Heart right ventricle (tissue), 16 donors: ENCODE results near the gene ENPP7. TPM values are rescaled to one million over a fixed set of nuclear protein-coding genes. Genes with fewer than 3 reads are reported as not detected.
"Not testable (repeated sequence)": the region's sequence is repeated elsewhere in the genome, so short reads cannot be mapped to it uniquely, and the experiment has no call there.

Experiments used
- ATAC-seq, 8 donors: fragments of 200-7000 bp; cut with Tn5 transposase; one replicate each; pipeline ENCODE4 v1.9.1; 2020; ENCODE audit warnings: mild to moderate bottlenecking in 8 of 8, moderate library complexity in 8 of 8, moderate number of reproducible peaks in 1 of 8
- DNase-seq, 2 donors: peaks; one replicate each; pipeline ENCODE4 v3.0.0-alpha.2; 2020
- H3K27ac ChIP-seq, 10 donors: fragments of 200-600 bp; sonication (generic) in 2 of 10; one replicate each; pipeline versions ENCODE4 v1.5.0 to v1.8.0; 2020 to 2022; ENCODE audit warnings: mild to moderate bottlenecking in 3 of 10
- H3K27me3 ChIP-seq, 7 donors: fragments of 200-600 bp; one replicate each; pipeline ENCODE4 v1.8.0; 2021 to 2022; ENCODE audit warnings: mild to moderate bottlenecking in 2 of 7
- H3K36me3 ChIP-seq, 9 donors: fragments of 200-600 bp; sonication (generic) in 1 of 9; one replicate each; pipeline versions ENCODE4 v1.5.0 to v1.8.0; 2020 to 2022; ENCODE audit warnings: mild to moderate bottlenecking in 2 of 9
- H3K4me1 ChIP-seq, 9 donors: fragments of 200-600 bp; sonication (generic) in 1 of 9; one replicate each; pipeline versions ENCODE4 v1.5.0 to v1.8.0; 2020 to 2022; ENCODE audit warnings: mild to moderate bottlenecking in 4 of 9
- H3K4me3 ChIP-seq, 10 donors: fragments of 200-600 bp; sonication (generic) in 2 of 10; one replicate each; pipeline versions ENCODE4 v1.5.0 to v1.8.0; 2020 to 2022; ENCODE audit warnings: mild to moderate bottlenecking in 7 of 10, moderate library complexity in 2 of 10
- H3K9me3 ChIP-seq, 11 donors: fragments of 200-600 bp in 10 of 11; sonication (generic) in 2 of 11; one replicate each; pipeline versions ENCODE4 v1.5.0 to v1.8.0; 2013 to 2022; ENCODE audit warnings: mild to moderate bottlenecking in 2 of 11, control low read depth in 1 of 11, moderate library complexity in 1 of 11
- CTCF ChIP-seq, 9 donors: fragments of 200-600 bp; sonication (generic) in 2 of 9; IDR thresholded peaks; one replicate each; pipeline versions ENCODE4 v1.5.0 to v1.8.0; 2021 to 2022; ENCODE audit warnings: antibody characterized with exemption in 9 of 9, mild to moderate bottlenecking in 5 of 9, moderate library complexity in 1 of 9
- WGBS, 2 donors: extraction: QIAGEN DNeasy Blood & Tissue Kit; methylation state at CpG; one replicate each; pipeline ENCODE4 v1.1.7; 2013; ENCODE audit warnings: inconsistent platforms in 1 of 2; 5-methylcytosine and 5-hydroxymethylcytosine counted together
- intact Hi-C, 10 donors: fragments of 100-400 bp; cut with DNase I; formaldehyde crosslinking; loops; one replicate each; pipeline versions ENCODE4 v1.11.1 to v1.14.2; 2022
- polyA plus RNA-seq, 2 donors: library from polyadenylated mRNA; stranded (reverse); fragments of 200-250 nt; gene quantifications; one replicate each; pipeline ENCODE4 v1.2.3, GENCODE V29; 2013
- total RNA-seq, 10 donors: library from RNA; stranded (reverse); fragmentation: NEBNext Ultra II Directional in 3 of 10; extraction: Animal tissue kit (Norgen Biotek cat#: 25700) in 3 of 10; gene quantifications; one replicate each; pipeline versions ENCODE4 v1.2.1 to v1.2.4, GENCODE V29; 2021 to 2023
- donor health status: Arrhythmogenic right ventricular cardiomyopathy.
- donor health status: ischemic (EF 13 %, LVEDD 7.1; RV severe dilation, severe dysfunction).
- donor health status: healthy with polysubstance abuse.
- donor health status: DM: no; HTN: yes; CAD: no.
- donor health status: DM: no; HTN: no; CAD: no.
- donor health status: ischemic (EF 25% LVEDD 6.9; RV normal size, moderate dysfunction).
- donor health status: ischemic (EF 25% LVEDD 5.7; RV mildly dilated, moderate dysfunction).
- donor health status: healthy.
- donor health status: DM: yes; HTN: yes; CAD: no.
- donor health status: Ischemic cardiomyopathy.
- donor health status: ischemic (EF 35%, LVEDD 5.7; RV mildly dilated, moderate dysfunction).
- donor health status: nonischemic (EF 11% LVEDD 7.7; RV severe dilation, severe dysfunction).
- donor health status: DM: yes; HTN: yes; CAD: no.
- donor health status: PGD.
- donor health status: ischemic (EF 29% LVEDD 5.4; RV normal size, mild dysfunction).
- donor health status: nonischemic (EF 23%, LVEDD 6.1; RV moderate dilation, normal function).

ENPP7 gene
- total and polyA plus RNA-seq, 12 donors, result not detected

GRCh38 chr17:79765708-79766107 lies 35.0 kb downstream of the ENPP7 start:
- H3K9me3 ChIP-seq, result no peaks in the 10 kb centered on the region
- ATAC-seq, result no peak
- intact Hi-C loops, result no loop called here
- H3K27ac ChIP-seq, result no peak overlapping the region
- DNase-seq, result no peak
- H3K36me3 ChIP-seq, result no peaks in the 10 kb centered on the region
- 74 to 77% methylated on average over 3 of the region's 3 CpGs for whole genome bisulfite sequencing, 2 donors
- no peak overlapping the region for H3K4me3 ChIP-seq
- H3K4me1 ChIP-seq, result no peaks in the 10 kb centered on the region
- peaks cover 0 to 25% (median 7%) of the 10 kb centered on the region in 7 donors for H3K27me3 ChIP-seq
- no peak for TF ChIP-seq CTCF (IDR thresholded peaks at IDR 0.05)

GRCh38 chr17:79769570-79770506 lies 39.1 kb downstream of the ENPP7 start:
- ATAC-seq (no peak), DNase-seq (no peak)

GRCh38 chr17:79771276-79771675 lies 40.5 kb downstream of the ENPP7 start:
- 91 to 95% methylated on average over 6 of the region's 6 CpGs for WGBS, 2 donors
- no peak for DNase-seq
- no peak for ATAC-seq
- no peak overlapping the region for H3K4me3 ChIP-seq
- no peaks in the 10 kb centered on the region for H3K9me3 ChIP-seq
- peaks cover 0 to 6% (median under 1%) of the 10 kb centered on the region in 9 donors for H3K4me1 ChIP-seq
- TF ChIP-seq CTCF (IDR thresholded peaks at IDR 0.05), result no peak
- no peak overlapping the region for H3K27ac ChIP-seq
- H3K27me3 ChIP-seq, result peaks cover 0 to 66% (median 37%) of the 10 kb centered on the region in 7 donors
- no peaks in the 10 kb centered on the region for H3K36me3 ChIP-seq
- intact Hi-C loops, result loop anchor here in 1 of 10 donors (5.0 kb wide), 1 partner anchor 1081 kb away; no protein-coding TSS in a partner anchor

More at GRCh38 chr17:79769570-79770506, 39.1 kb downstream of the ENPP7 start:
- H3K27me3 ChIP-seq, result peaks cover 0 to 56% (median 34%) of the 10 kb centered on the region in 7 donors
- intact Hi-C loops, result loop anchor here in 1 of 10 donors (5.0 kb wide), 1 partner anchor 1082 kb away; no protein-coding TSS in a partner anchor
- no peak overlapping the region for H3K4me3 ChIP-seq
- no peaks in the 10 kb centered on the region for H3K4me1 ChIP-seq
- no peaks in the 10 kb centered on the region for H3K36me3 ChIP-seq
- WGBS, 2 donors, result 89 to 92% methylated on average over 28 of the region's 28 CpGs
- no peaks in the 10 kb centered on the region for H3K9me3 ChIP-seq
- no peak overlapping the region for H3K27ac ChIP-seq
- TF ChIP-seq CTCF (IDR thresholded peaks at IDR 0.05), result no peak

GRCh38 chr17:79772726-79773125 lies 42.0 kb downstream of the ENPP7 start:
- not testable (repeated sequence) for H3K27ac ChIP-seq, H3K9me3 ChIP-seq, H3K4me3 ChIP-seq, DNase-seq, ATAC-seq, H3K36me3 ChIP-seq
- intact Hi-C loops, result loop anchor here in 1 of 10 donors (5.0 kb wide), 1 partner anchor 1080 kb away; no protein-coding TSS in a partner anchor
- Histone ChIP-seq H3K4me1 (peaks cover 0 to 19% (median 11%) of the 10 kb centered on the region in 9 donors), H3K27me3 (peaks cover 0 to 73% (median 43%) of the 10 kb centered on the region in 7 donors)
- WGBS, 2 donors, result 85 to 93% methylated on average over 9 of the region's 9 CpGs
